Hematopoietic multipotent progenitor cell (in vitro differentiated cells): Measurements from ENCODE around the gene MAML2. TPM values are rescaled to one million over a fixed set of nuclear protein-coding genes. Genes with fewer than 3 reads are reported as not detected.

ENCODE experiments used
- DNase-seq, 3 donors: peaks; one replicate each; pipeline ENCODE4 v3.0.0-alpha.2; 2011 to 2015; ENCODE audit warnings: low read depth in 2 of 3, low spot score in 2 of 3
- total RNA-seq: library from RNA; depleted of rRNA; stranded (reverse); fragments of >200 nt; gene quantifications from one replicate; pipeline ENCODE4 v1.2.3, GENCODE V29; 2012

The MAML2 gene
- total RNA-seq, 1 donor: 11.6 TPM

GRCh38 chr11:96218006-96218405 lies 125.0 kb downstream of the MAML2 start:
- no peak for DNase-seq

GRCh38 chr11:96217206-96217605 lies 125.8 kb downstream of the MAML2 start:
- DNase-seq: no peak

- DNase-seq: peak in 1 of 3 donors; percentile 38
Measured at GRCh38 chr11:96215826-96216225, 127.2 kb downstream of the MAML2 start.

GRCh38 chr11:96215110-96215782 lies 127.7 kb downstream of the MAML2 start:
- DNase-seq: peak in 2 of 3 donors; percentile 31 to 54

GRCh38 chr11:96214777-96215109 lies 128.3 kb downstream of the MAML2 start:
- DNase-seq: no peak

- DNase-seq: no peak
Measured at GRCh38 chr11:96213500-96213899, 129.5 kb downstream of the MAML2 start.

- DNase-seq: no peak
Measured at GRCh38 chr11:96211436-96211835, 131.6 kb downstream of the MAML2 start.

GRCh38 chr11:96207459-96208449 lies 135.2 kb downstream of the MAML2 start:
- peak in 1 of 3 donors; percentile 23 for DNase-seq

- DNase-seq: no peak
Measured at GRCh38 chr11:96206955-96207354, 136.0 kb downstream of the MAML2 start.

DNA sequence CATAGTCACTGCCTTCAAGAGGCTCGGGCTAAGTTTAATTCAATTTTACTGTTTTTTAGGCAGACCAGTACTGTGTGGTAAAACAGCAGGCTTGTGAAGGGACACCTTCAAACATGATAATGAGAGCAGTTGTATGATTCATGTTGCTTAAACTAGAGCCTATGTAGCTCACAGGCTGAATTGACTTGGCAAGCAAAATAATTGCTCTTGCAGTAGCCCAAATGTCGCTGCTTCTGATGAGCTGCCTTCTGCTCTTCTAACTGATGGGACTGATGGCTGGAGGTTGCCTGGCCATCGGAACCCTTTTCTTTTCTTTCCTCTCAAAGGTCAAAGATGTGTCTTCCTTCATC lies 137.6 kb downstream of the MAML2 start:
- DNase-seq: no peak

- peak in 1 of 3 donors; percentile 42 for DNase-seq
Measured at GRCh38 chr11:96204721-96205459, 138.1 kb downstream of the MAML2 start.

- no peak for DNase-seq
Measured at GRCh38 chr11:96204366-96204659, 138.7 kb downstream of the MAML2 start.

DNA sequence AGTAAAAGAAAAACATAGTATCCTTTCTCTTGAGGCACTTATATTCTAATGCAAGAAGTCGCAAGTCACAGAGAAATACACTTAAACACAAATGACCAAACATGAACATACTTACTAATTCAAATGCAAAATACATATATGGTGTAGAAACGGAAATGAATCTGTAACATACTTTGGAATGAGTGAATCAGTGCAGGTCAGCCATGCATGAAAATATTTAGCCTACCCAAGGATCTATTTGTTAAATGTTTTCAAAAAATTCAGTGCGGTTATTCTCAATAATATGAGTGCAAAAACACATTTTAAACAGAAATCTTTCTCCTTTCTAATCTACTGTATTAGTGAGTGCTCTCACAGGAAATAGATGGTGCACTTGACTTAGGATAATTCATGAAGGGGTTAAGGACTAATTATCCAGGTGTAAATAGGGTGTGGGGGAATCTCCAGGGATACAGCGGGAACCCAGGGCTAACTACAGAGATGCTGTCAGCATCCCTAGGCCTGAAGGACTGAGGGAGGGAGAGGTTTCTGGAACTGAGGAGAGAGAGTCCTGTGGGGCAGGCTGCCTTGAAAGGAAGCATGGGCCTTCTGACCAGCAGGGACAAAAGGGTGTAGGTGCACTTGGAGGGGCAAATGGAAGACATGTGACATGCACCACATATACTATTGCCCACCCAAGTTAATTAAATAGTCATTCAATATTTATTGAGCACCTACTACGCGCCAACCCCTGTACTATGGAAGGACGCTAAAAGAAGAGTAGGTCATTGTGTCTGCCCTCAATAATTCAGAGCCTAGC lies 139.2 kb downstream of the MAML2 start:
- no peak for DNase-seq

DNA sequence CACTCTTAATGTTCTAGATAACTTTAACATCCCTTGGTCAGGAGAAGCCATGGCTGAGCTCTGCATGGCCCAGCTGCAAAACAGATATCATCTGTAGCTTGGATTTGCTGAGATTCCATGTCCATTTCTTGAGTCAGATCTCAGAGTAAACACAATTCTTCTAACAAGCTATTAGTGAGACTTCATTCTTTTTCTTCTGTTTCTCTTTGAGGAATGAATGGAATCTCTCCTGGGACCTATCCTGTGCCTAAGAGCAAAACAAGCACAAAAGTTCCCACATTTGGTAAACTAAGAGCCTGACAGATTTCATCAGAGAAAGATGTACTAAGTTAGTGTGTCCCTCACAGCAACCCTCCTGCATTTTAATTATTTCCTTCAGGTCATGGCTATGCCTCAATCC lies 142.8 kb downstream of the MAML2 start:
- no peak for DNase-seq

DNA sequence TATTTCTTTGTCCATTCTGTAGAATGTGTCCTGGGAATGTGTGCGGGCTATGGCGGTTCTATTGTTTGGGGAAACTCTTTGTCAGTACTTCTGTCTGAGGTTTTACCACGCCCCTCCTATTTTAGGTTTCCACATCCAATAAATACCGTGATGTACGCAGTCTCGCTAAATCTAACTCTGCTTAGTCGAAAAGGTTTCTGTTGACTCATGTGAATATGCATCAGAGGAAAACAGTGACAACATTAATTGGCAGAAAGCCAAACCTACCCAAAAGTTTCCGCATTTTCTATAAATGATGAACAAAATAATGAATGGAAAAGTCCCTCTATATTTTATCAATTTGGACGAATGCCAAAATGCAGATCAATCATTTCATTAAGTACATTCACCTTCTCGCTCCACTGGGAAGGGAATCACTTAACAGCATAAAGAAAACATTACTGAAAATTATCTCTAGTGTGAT lies 143.4 kb downstream of the MAML2 start:
- no peak for DNase-seq

DNA sequence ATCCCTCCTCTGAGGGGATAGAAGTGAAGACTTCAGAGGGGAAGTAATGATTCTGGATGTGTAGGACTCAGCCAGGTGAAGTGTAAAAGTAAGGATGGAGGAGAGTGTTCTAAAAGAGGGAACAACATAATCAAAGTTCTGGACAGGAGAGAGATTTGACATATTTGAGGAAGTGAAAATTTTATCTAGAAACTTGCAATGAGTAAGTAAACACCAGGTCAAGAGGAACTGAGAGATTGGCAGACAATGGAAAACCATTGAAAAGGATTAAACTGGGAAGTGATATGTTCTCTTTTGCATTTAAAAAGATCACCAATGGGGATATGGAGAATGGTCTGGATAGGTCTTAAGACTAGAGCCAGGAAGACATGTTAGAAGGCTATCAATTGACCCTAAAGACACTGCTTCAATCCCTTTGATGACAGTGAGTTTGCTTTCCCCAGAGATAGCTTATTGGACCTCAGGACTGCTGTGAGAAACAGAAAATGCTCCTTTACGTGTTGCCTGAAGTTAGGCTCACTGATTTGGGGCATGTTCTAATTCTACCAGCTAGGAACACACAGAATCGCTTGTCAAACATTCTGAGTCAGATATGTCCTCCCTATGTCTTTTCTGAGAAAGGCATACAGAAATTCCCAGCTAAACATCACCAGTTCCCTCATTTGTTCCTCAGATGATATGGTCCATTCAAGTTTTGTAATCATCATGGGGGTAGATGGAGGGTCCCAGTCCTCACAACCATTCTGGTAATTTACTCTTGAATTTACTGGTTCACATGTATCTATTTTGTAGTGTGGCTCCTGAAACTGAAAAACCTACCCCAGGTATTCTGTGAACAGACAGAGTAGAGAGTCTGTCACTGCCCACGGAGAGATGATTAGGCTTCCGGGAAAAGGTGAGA lies 144.9 kb downstream of the MAML2 start:
- no peak for DNase-seq

DNA sequence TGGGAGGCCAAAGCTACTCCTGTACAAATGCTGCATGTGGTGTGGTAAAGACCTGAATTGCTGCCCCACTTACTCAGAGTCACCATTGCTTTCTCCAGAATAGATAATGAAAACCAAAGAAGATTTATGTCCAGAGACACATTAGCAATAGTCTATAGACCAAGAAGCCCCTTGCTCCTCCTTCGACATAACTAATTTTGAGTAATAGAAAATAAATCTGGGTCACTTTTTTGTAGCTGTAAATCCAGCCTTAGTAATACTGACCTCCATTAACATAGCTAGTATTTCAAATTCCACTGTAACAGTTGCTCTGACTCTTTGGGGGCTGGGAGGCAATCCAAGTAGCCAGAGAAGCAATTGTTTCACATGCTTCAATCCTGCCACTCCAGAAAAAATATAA lies 145.9 kb downstream of the MAML2 start:
- no peak for DNase-seq

DNA sequence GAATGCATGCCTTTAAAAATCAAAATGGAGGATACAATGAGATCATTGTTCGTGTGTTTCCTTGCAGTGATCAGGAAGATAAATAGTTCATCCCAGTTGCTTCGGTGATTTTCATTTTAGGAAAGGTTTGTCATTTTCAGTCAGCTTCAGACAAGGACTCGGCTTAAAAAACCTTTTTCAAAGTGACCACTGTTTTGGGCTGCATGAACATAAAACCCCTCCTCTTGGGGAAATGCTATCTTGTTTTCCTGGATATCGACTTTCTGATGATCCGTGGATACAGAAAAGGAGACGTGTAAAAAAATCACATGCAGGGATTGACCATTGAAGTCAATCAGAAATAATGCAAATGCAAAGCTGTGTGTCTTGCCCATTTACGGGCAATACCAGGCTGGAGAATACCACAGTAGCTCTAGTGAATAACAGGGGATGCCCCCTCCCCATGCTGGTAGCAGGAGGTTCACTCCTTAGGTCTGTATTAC lies 146.8 kb downstream of the MAML2 start:
- DNase-seq: no peak

DNA sequence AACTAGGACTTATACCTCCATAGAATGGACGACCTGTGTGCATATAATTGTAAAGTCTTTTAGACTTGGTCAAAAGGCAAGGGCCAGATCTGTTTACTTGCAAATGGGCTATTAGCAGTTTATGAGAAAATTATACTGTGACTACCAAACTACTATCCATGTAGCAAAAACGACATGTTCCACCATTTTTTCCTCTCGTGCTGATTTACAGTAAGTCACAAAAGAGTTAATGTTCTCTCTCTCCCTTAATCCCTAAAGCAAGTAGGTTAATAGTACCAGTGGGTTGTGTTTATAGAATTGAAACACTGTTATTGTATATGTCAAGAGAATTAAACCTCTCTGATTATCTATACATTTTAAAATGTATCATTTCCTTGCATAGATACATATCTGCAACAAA lies 147.3 kb downstream of the MAML2 start:
- DNase-seq: no peak
